BLaER1 treated with 17β-estradiol and CSF1 and Interleukin-3, amounts not matched to agents 10 nM and 100 nM (cell line): ENCODE results near the gene MAF.

Experiments used
- H3K27ac ChIP-seq, 11 experiments: shearing (Covaris generic); formaldehyde crosslinking; 2 replicates each; pipeline ENCODE4 v1.8.1; 2022
- H3K27me3 ChIP-seq, 11 experiments: shearing (Covaris generic); formaldehyde crosslinking; 2 replicates each; pipeline ENCODE4 v1.8.1; 2022
- H3K36me3 ChIP-seq, 11 experiments: shearing (Covaris generic); formaldehyde crosslinking; 2 replicates each; pipeline ENCODE4 v1.8.1; 2022
- H3K4me1 ChIP-seq, 10 experiments: shearing (Covaris generic); formaldehyde crosslinking; 2 replicates each; pipeline ENCODE4 v1.8.1; 2022
- H3K4me2 ChIP-seq, 11 experiments: shearing (Covaris generic); formaldehyde crosslinking; 2 replicates each; pipeline ENCODE4 v1.8.1; 2022
- H3K4me3 ChIP-seq, 10 experiments: shearing (Covaris generic); formaldehyde crosslinking; 2 replicates each; pipeline ENCODE4 v1.8.1; 2022
- H3K9ac ChIP-seq, 11 experiments: shearing (Covaris generic); formaldehyde crosslinking; 2 replicates each; pipeline ENCODE4 v1.8.1; 2022
- H3K9me3 ChIP-seq, 11 experiments: shearing (Covaris generic); formaldehyde crosslinking; replicated peaks in 1 of 11; 2 replicates each; pipeline ENCODE4 v1.8.1; 2022
- H4K20me1 ChIP-seq, 11 experiments: shearing (Covaris generic); formaldehyde crosslinking; 2 replicates each; pipeline ENCODE4 v1.8.1; 2022
- Cebpa-rat ChIP-seq, 11 experiments: shearing (Covaris generic); IDR thresholded peaks; 2 replicates each; pipeline ENCODE4 v1.8.1; 2022

The MAF gene

DNA sequence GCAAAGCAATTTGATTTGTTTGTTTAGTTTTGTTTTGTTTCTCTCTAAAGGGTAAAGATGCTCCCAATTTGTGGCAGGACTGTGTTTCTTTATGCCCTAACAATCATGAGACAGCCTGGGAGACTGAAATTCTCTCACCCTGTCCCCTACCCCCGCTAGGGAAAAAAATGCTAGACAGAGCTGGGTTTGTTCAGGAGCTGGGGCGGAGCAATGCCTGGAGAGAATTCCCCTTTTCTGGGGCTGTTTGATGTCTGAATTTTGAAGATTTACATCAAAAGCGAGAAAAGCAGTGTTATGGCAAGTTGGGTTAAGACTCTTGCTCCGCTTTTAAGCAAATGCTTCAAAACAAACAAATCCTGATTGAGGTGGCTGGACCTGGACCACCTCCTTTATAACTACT, 8.4 kb downstream of the MAF start:
- Histone ChIP-seq H3K4me2 (peak overlapping the region in 3 of 11 experiments; percentile 3 to 99 (median 97); a peak in 5 of 22 replicates), H3K36me3 (peaks cover 0 to 46% (median 0%) of the 10 kb centered on the region in 11 experiments; a peak in 6 of 22 replicates), H3K9me3 (no peaks in the 10 kb centered on the region; a peak in 1 of 22 replicates), H4K20me1 (peaks cover 0 to 68% (median 0%) of the 10 kb centered on the region in 11 experiments; a peak in 9 of 22 replicates), H3K4me3 (no peak overlapping the region), H3K4me1 (peaks cover 0 to 56% (median 0%) of the 10 kb centered on the region in 10 experiments; a peak in 6 of 20 replicates), H3K27ac (no peak overlapping the region), H3K9ac (no peak overlapping the region), H3K27me3 (peaks cover 0 to 89% (median 73%) of the 10 kb centered on the region in 11 experiments; a peak in 19 of 22 replicates)
- no peak for TF ChIP-seq Cebpa-rat (IDR thresholded peaks at IDR 0.05)

- H3K9me3 ChIP-seq, result no peaks in the 10 kb centered on the region
- no peak overlapping the region for H3K9ac ChIP-seq
- H3K4me2 ChIP-seq, result no peak overlapping the region
- no peak for TF ChIP-seq Cebpa-rat (IDR thresholded peaks at IDR 0.05)
- no peak overlapping the region for H3K4me3 ChIP-seq
- peaks cover 0 to 20% (median 0%) of the 10 kb centered on the region in 11 experiments; a peak in 6 of 22 replicates for H3K36me3 ChIP-seq
- peaks cover 0 to 45% (median 0%) of the 10 kb centered on the region in 10 experiments; a peak in 6 of 20 replicates for H3K4me1 ChIP-seq
- H4K20me1 ChIP-seq, result peaks cover 0 to 43% (median 0%) of the 10 kb centered on the region in 11 experiments; a peak in 6 of 22 replicates
- H3K27me3 ChIP-seq, result peaks cover 0 to 63% (median 47%) of the 10 kb centered on the region in 11 experiments; a peak in 19 of 22 replicates
- H3K27ac ChIP-seq, result no peak overlapping the region
Observed at GRCh38 chr16:79589601-79590102, 10.9 kb downstream of the MAF start.

GRCh38 chr16:79587897-79588296, 12.6 kb downstream of the MAF start:
- no peak overlapping the region for H3K4me3 ChIP-seq
- TF ChIP-seq Cebpa-rat (IDR thresholded peaks at IDR 0.05), result no peak
- H3K36me3 ChIP-seq, result 0 out of 22 replicates have a peak, but pooled peaks cover 0 to 4% (median 0%) of the 10 kb centered on the region in 11 experiments
- H3K27me3 ChIP-seq, result peaks cover 0 to 48% (median 37%) of the 10 kb centered on the region in 11 experiments; a peak in 18 of 22 replicates
- peaks cover 0 to 25% (median 0%) of the 10 kb centered on the region in 11 experiments; a peak in 5 of 22 replicates for H4K20me1 ChIP-seq
- H3K4me2 ChIP-seq, result no peak overlapping the region
- H3K27ac ChIP-seq, result no peak overlapping the region
- H3K9ac ChIP-seq, result no peak overlapping the region
- no peaks in the 10 kb centered on the region for H3K9me3 ChIP-seq
- H3K4me1 ChIP-seq, result peaks cover 0 to 28% (median 0%) of the 10 kb centered on the region in 10 experiments; a peak in 6 of 20 replicates

DNA sequence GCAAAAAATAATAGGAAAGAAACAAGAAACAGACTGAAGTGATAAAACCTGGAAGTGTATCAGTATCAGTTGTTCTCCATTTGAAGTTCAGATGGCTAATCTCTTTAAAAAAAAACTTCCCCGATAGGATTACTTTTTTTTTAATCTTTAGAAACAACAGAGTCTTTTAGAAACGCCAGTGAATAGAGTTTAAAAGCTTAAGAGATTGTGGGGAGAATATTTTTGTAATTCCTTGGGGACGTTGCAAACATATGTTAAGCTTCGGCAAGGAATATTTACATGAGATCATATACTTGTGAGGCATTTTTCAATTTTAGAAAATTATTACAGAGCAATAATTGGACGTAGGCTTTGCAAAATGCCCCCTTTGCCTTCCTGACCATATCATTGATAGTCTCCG, 13.2 kb downstream of the MAF start:
- Histone ChIP-seq H3K27ac (no peak overlapping the region), H3K4me1 (peaks cover 0 to 22% (median 0%) of the 10 kb centered on the region in 10 experiments; a peak in 6 of 20 replicates), H3K4me3 (no peak overlapping the region), H3K4me2 (no peak overlapping the region), H3K27me3 (peaks cover 0 to 42% (median 34%) of the 10 kb centered on the region in 11 experiments; a peak in 18 of 22 replicates), H3K9ac (no peak overlapping the region), H4K20me1 (peaks cover 0 to 19% (median 0%) of the 10 kb centered on the region in 11 experiments; a peak in 5 of 22 replicates), H3K9me3 (no peaks in the 10 kb centered on the region), H3K36me3 (0 out of 22 replicates have a peak, but pooled peaks cover 0 to 4% (median 0%) of the 10 kb centered on the region in 11 experiments)
- TF ChIP-seq Cebpa-rat (IDR thresholded peaks at IDR 0.05), result no peak

GRCh38 chr16:79582789-79583188, 17.7 kb downstream of the MAF start:
- peaks cover 0 to under 1% (median 0%) of the 10 kb centered on the region in 11 experiments; a peak in 3 of 22 replicates for H3K27me3 ChIP-seq
- no peaks in the 10 kb centered on the region for H4K20me1 ChIP-seq
- H3K36me3 ChIP-seq, result no peaks in the 10 kb centered on the region
- no peak overlapping the region for H3K9ac ChIP-seq
- H3K9me3 ChIP-seq, result no peaks in the 10 kb centered on the region
- H3K27ac ChIP-seq, result no peak overlapping the region
- no peak overlapping the region for H3K4me3 ChIP-seq
- H3K4me2 ChIP-seq, result no peak overlapping the region
- no peaks in the 10 kb centered on the region for H3K4me1 ChIP-seq
- TF ChIP-seq Cebpa-rat (IDR thresholded peaks at IDR 0.05), result no peak

- H3K9me3 ChIP-seq, result no peaks in the 10 kb centered on the region
- H4K20me1 ChIP-seq, result no peaks in the 10 kb centered on the region
- H3K27me3 ChIP-seq, result no peaks in the 10 kb centered on the region
- no peak overlapping the region for H3K4me2 ChIP-seq
- TF ChIP-seq Cebpa-rat (IDR thresholded peaks at IDR 0.05), result no peak
- H3K27ac ChIP-seq, result no peak overlapping the region
- no peaks in the 10 kb centered on the region for H3K4me1 ChIP-seq
- no peak overlapping the region for H3K4me3 ChIP-seq
- H3K36me3 ChIP-seq, result no peaks in the 10 kb centered on the region
- no peak overlapping the region for H3K9ac ChIP-seq
Observed at GRCh38 chr16:79580453-79581191, 19.9 kb downstream of the MAF start.

GRCh38 chr16:79576602-79577001, 23.9 kb downstream of the MAF start:
- no peak for TF ChIP-seq Cebpa-rat (IDR thresholded peaks at IDR 0.05)
- H3K9me3 ChIP-seq, result peaks cover 0 to 16% (median 0%) of the 10 kb centered on the region in 11 experiments; a peak in 6 of 22 replicates
- no peaks in the 10 kb centered on the region for H4K20me1 ChIP-seq
- H3K27ac ChIP-seq, result no peak overlapping the region
- H3K9ac ChIP-seq, result no peak overlapping the region
- no peak overlapping the region for H3K4me3 ChIP-seq
- H3K4me1 ChIP-seq, result peaks cover 0 to 4% (median 0%) of the 10 kb centered on the region in 10 experiments; a peak in 4 of 20 replicates
- H3K36me3 ChIP-seq, result peaks cover 0 to 8% (median 0%) of the 10 kb centered on the region in 11 experiments; a peak in 1 of 22 replicates
- no peak overlapping the region for H3K4me2 ChIP-seq
- H3K27me3 ChIP-seq, result no peaks in the 10 kb centered on the region

- no peaks in the 10 kb centered on the region for H3K27me3 ChIP-seq
- no peak for TF ChIP-seq Cebpa-rat (IDR thresholded peaks at IDR 0.05)
- H3K4me2 ChIP-seq, result no peak overlapping the region
- H3K27ac ChIP-seq, result no peak overlapping the region
- peaks cover 0 to 27% (median 0%) of the 10 kb centered on the region in 11 experiments; a peak in 6 of 22 replicates for H3K9me3 ChIP-seq
- H3K36me3 ChIP-seq, result peaks cover 0 to 8% (median 0%) of the 10 kb centered on the region in 11 experiments; a peak in 1 of 22 replicates
- peaks cover 0 to 17% (median 7%) of the 10 kb centered on the region in 10 experiments; a peak in 11 of 20 replicates for H3K4me1 ChIP-seq
- no peak overlapping the region for H3K9ac ChIP-seq
- no peak overlapping the region for H3K4me3 ChIP-seq
- H4K20me1 ChIP-seq, result no peaks in the 10 kb centered on the region
Observed at GRCh38 chr16:79573884-79574283, 26.7 kb downstream of the MAF start.

GRCh38 chr16:79573071-79573470, 27.5 kb downstream of the MAF start:
- H3K4me1 ChIP-seq, result peaks cover 0 to 17% (median 7%) of the 10 kb centered on the region in 10 experiments; a peak in 11 of 20 replicates
- no peak overlapping the region for H3K4me2 ChIP-seq
- no peaks in the 10 kb centered on the region for H3K27me3 ChIP-seq
- peaks cover 0 to 27% (median 0%) of the 10 kb centered on the region in 11 experiments; a peak in 6 of 22 replicates for H3K9me3 ChIP-seq
- H3K27ac ChIP-seq, result no peak overlapping the region
- peaks cover 0 to 8% (median 0%) of the 10 kb centered on the region in 11 experiments; a peak in 1 of 22 replicates for H3K36me3 ChIP-seq
- no peak for TF ChIP-seq Cebpa-rat (IDR thresholded peaks at IDR 0.05)
- H4K20me1 ChIP-seq, result no peaks in the 10 kb centered on the region
- no peak overlapping the region for H3K9ac ChIP-seq
- no peak overlapping the region for H3K4me3 ChIP-seq
